Nephron progenitor cell (in vitro differentiated cells): ENCODE data around the gene RPP40.

ENCODE experiments used
- DNase-seq: peaks from one replicate; pipeline ENCODE4 v3.0.0; 2021
- H3K27ac Mint-ChIP-seq: 2 replicates; pipeline ENCODE4 v1.8.0; 2021; ENCODE audit warnings: mild to moderate bottlenecking, moderate library complexity, mixed read lengths
- H3K27me3 Mint-ChIP-seq: 2 replicates; pipeline ENCODE4 v1.8.0; 2021; ENCODE audit warnings: mild to moderate bottlenecking, low read depth, mixed read lengths; ENCODE audit not compliant: poor library complexity
- H3K36me3 Mint-ChIP-seq: 2 replicates; pipeline ENCODE4 v1.8.0; 2021; ENCODE audit warnings: low read depth, mixed read lengths
- H3K4me1 Mint-ChIP-seq: 2 replicates; pipeline ENCODE4 v1.8.0; 2021; ENCODE audit warnings: mixed read lengths
- H3K4me3 Mint-ChIP-seq: 2 replicates; pipeline ENCODE4 v1.8.0; 2021; ENCODE audit warnings: mild to moderate bottlenecking, moderate library complexity, mixed read lengths
- H3K9me3 Mint-ChIP-seq: 2 replicates; pipeline ENCODE4 v1.8.0; 2021; ENCODE audit warnings: mild to moderate bottlenecking, moderate library complexity, mixed read lengths
- CTCF ChIP-seq: fragments of 200-600 bp; sonication (generic); IDR thresholded peaks from 2 replicates; pipeline ENCODE4 v1.5.0; 2021; ENCODE audit warnings: antibody characterized with exemption

RPP40 gene

GRCh38 chr6:4973415-4973814 is 30.4 kb downstream of the RPP40 start:
- no peak for DNase-seq
- peaks cover 51% of the 10 kb centered on the region for H3K4me1 Mint-ChIP-seq
- peaks cover 16% of the 10 kb centered on the region for H3K36me3 Mint-ChIP-seq
- peak overlapping the region; percentile 83 for H3K27ac Mint-ChIP-seq
- H3K4me3 Mint-ChIP-seq = peak overlapping the region; percentile 4
- H3K27me3 Mint-ChIP-seq = peaks cover 2% of the 10 kb centered on the region
- TF ChIP-seq CTCF = no peak
- peaks cover 35% of the 10 kb centered on the region for H3K9me3 Mint-ChIP-seq

GRCh38 chr6:4972438-4972837 is 31.4 kb downstream of the RPP40 start:
- peaks cover 13% of the 10 kb centered on the region for H3K36me3 Mint-ChIP-seq
- DNase-seq = no peak
- peaks cover 51% of the 10 kb centered on the region for H3K4me1 Mint-ChIP-seq
- peak overlapping the region; percentile 26 for H3K27ac Mint-ChIP-seq
- H3K9me3 Mint-ChIP-seq = peaks cover 25% of the 10 kb centered on the region
- H3K4me3 Mint-ChIP-seq = no peak overlapping the region
- no peaks in the 10 kb centered on the region for H3K27me3 Mint-ChIP-seq
- TF ChIP-seq CTCF = no peak

- peaks cover 51% of the 10 kb centered on the region for H3K4me1 Mint-ChIP-seq
These were observed 32.0 kb downstream of the RPP40 start for GRCh38 chr6:4971851-4972250.

GRCh38 chr6:4970739-4971395 is 33.0 kb downstream of the RPP40 start:
- TF ChIP-seq CTCF = no peak
- Mint-ChIP-seq H3K36me3 (no peaks in the 10 kb centered on the region), H3K27me3 (no peaks in the 10 kb centered on the region), H3K27ac (peak overlapping the region; percentile 79), H3K4me3 (no peak overlapping the region), H3K4me1 (peaks cover 53% of the 10 kb centered on the region), H3K9me3 (peaks cover 11% of the 10 kb centered on the region)
- DNase-seq = no peak

More at GRCh38 chr6:4971851-4972250, 32.0 kb downstream of the RPP40 start:
- Mint-ChIP-seq H3K27me3 (no peaks in the 10 kb centered on the region), H3K27ac (no peak overlapping the region), H3K36me3 (peaks cover 7% of the 10 kb centered on the region), H3K4me3 (no peak overlapping the region), H3K9me3 (peaks cover 19% of the 10 kb centered on the region)
- no peak for DNase-seq
- TF ChIP-seq CTCF = no peak

GRCh38 chr6:4969609-4970285 is 34.1 kb downstream of the RPP40 start:
- peak overlapping the region; percentile 53 for H3K4me3 Mint-ChIP-seq
- peaks cover 64% of the 10 kb centered on the region for H3K4me1 Mint-ChIP-seq
- H3K36me3 Mint-ChIP-seq = no peaks in the 10 kb centered on the region
- DNase-seq = no peak
- no peaks in the 10 kb centered on the region for H3K27me3 Mint-ChIP-seq
- TF ChIP-seq CTCF = no peak
- H3K9me3 Mint-ChIP-seq = peaks cover 6% of the 10 kb centered on the region
- peak overlapping the region; percentile 79 for H3K27ac Mint-ChIP-seq
